ENCODE measurements around the gene KRT34.

- TF ChIP-seq CTCF (IDR thresholded peaks at IDR 0.05 in 2 of 3, conservative IDR thresholded peaks at IDR 0.05 in 1 of 3; ENCODE audit: borderline replicate concordance in 1 of 3, insufficient read depth in 1 of 3, low read depth in 2 of 3, low read length in 2 of 3) (no peak), POLR2A (IDR thresholded peaks at IDR 0.05; ENCODE audit: borderline replicate concordance, extremely low read depth, insufficient read depth, insufficient read length) (no peak), EZH2 (IDR thresholded peaks at IDR 0.05) (no peak), SIN3A (IDR thresholded peaks at IDR 0.05; ENCODE audit: low read depth) (no peak), RAD21 (IDR thresholded peaks at IDR 0.05; ENCODE audit: low read depth) (no peak), JUND (IDR thresholded peaks at IDR 0.05) (no peak), POLR2AphosphoS5 (IDR thresholded peaks at IDR 0.05; ENCODE audit: low read depth, low read length) (no peak)
These were observed 5.6 kb upstream of the KRT34 start for GRCh38 chr17:41387670-41388069.

All from HCT116 (cell line).